HEK293 (cell line): ENCODE results near the gene AKR1B15.

Experiments
- CTCF ChIA-PET: fragments of 350-600 bp; formaldehyde crosslinking; extraction: SDS; loops from one replicate; lab custom pipeline; 2021; ENCODE audit warnings: antibody characterized with exemption; lab: Yijun Ruan, JAX
- POLR2A ChIA-PET: fragments of 300-600 bp; formaldehyde crosslinking; extraction: SDS; loops from one replicate; lab custom pipeline; 2020; ENCODE audit warnings: antibody characterized with exemption, inconsistent platforms; lab: Yijun Ruan, JAX
- H3K27ac ChIP-seq: fragments of 200-500 bp; sonication (Bioruptor generic); 2 replicates; pipeline ENCODE4 v1.5.1; 2014; ENCODE audit warnings: low read depth, low read length, control low read depth, inconsistent platforms; ENCODE audit errors: extremely low read depth
- H3K36me3 ChIP-seq, 2 experiments: fragments of 200-500 bp in 1 of 2; sonication (Bioruptor generic) in 1 of 2; 1 replicate in 1 of 2; 2 replicates in 1 of 2; pipeline ENCODE4 v1.5.1; 2014 to 2017; ENCODE audit warnings: inconsistent platforms in 2 of 2, low read length in 2 of 2; ENCODE audit not compliant: control insufficient read depth in 2 of 2, insufficient read depth in 1 of 2
- H3K4me1 ChIP-seq: fragments of 200-500 bp; sonication (Bioruptor generic); 2 replicates; pipeline ENCODE4 v1.5.1; 2014; ENCODE audit warnings: mild to moderate bottlenecking, low read length, inconsistent platforms; ENCODE audit not compliant: control insufficient read depth, insufficient read depth
- H3K4me3 ChIP-seq: 2 replicates; pipeline ENCODE4 v1.5.1; 2011; ENCODE audit warnings: low read depth, mild to moderate bottlenecking, control low read depth, low read length, moderate library complexity
- H3K9me3 ChIP-seq: fragments of 200-500 bp; sonication (Bioruptor generic); 2 replicates; pipeline ENCODE4 v1.5.1; 2014; ENCODE audit warnings: low read depth, low read length, inconsistent platforms; ENCODE audit not compliant: control insufficient read depth, insufficient read depth
- BCL11B ChIP-seq: fragments of 450-650 bp; formaldehyde crosslinking; IDR thresholded peaks from 2 replicates; pipeline ENCODE4 v1.5.1; 2016; ENCODE audit warnings: low read depth, missing biosample characterization, missing genetic modification characterization
- GLI2 ChIP-seq: fragments of 450-650 bp; formaldehyde crosslinking; IDR thresholded peaks from 2 replicates; pipeline ENCODE4; 2017; ENCODE audit warnings: missing biosample characterization, missing genetic modification characterization, low read depth, borderline replicate concordance
- KLF1 ChIP-seq: fragments of 450-650 bp; formaldehyde crosslinking; IDR thresholded peaks from 2 replicates; pipeline ENCODE4 v1.5.1; 2016; ENCODE audit warnings: missing biosample characterization, missing genetic modification characterization
- KLF16 ChIP-seq: fragments of 450-650 bp; formaldehyde crosslinking; IDR thresholded peaks from 2 replicates; pipeline ENCODE4 v1.5.1; 2017; ENCODE audit warnings: missing biosample characterization, missing genetic modification characterization
- MYNN ChIP-seq: fragments of 450-650 bp; formaldehyde crosslinking; IDR thresholded peaks from 2 replicates; pipeline ENCODE4 v1.5.1; 2016; ENCODE audit warnings: missing biosample characterization, missing genetic modification characterization, borderline replicate concordance
- SCRT2 ChIP-seq: fragments of 450-650 bp; formaldehyde crosslinking; IDR thresholded peaks from 2 replicates; pipeline ENCODE4 v1.5.1; 2016; ENCODE audit warnings: missing biosample characterization, missing genetic modification characterization
- TCF7L2 ChIP-seq: IDR thresholded peaks from 2 replicates; pipeline ENCODE4 v1.6.1; 2011; ENCODE audit warnings: low read depth, mild to moderate bottlenecking, inconsistent platforms, low read length, moderate library complexity, borderline replicate concordance
- WT1 ChIP-seq: fragments of 450-650 bp; formaldehyde crosslinking; IDR thresholded peaks from 2 replicates; pipeline ENCODE4 v1.5.1; 2016; ENCODE audit warnings: missing biosample characterization, missing genetic modification characterization
- ZNF211 ChIP-seq: fragments of 450-650 bp; formaldehyde crosslinking; IDR thresholded peaks from 2 replicates; pipeline ENCODE4 v1.5.1; 2016; ENCODE audit warnings: low read depth, missing biosample characterization, missing genetic modification characterization
- ZNF341 ChIP-seq: fragments of 450-650 bp; formaldehyde crosslinking; IDR thresholded peaks from 2 replicates; pipeline ENCODE4; 2016; ENCODE audit warnings: low read depth, missing biosample characterization, missing genetic modification characterization
- ZNF48 ChIP-seq: fragments of 450-650 bp; formaldehyde crosslinking; IDR thresholded peaks from 2 replicates; pipeline ENCODE4 v1.5.1; 2016; ENCODE audit warnings: missing biosample characterization, missing genetic modification characterization
- ZNF510 ChIP-seq: fragments of 450-650 bp; formaldehyde crosslinking; IDR thresholded peaks from 2 replicates; pipeline ENCODE4 v1.5.1; 2018; ENCODE audit warnings: mild to moderate bottlenecking, missing genetic modification characterization, missing biosample characterization; ENCODE audit not compliant: insufficient replicate concordance
- ZNF530 ChIP-seq: fragments of 450-650 bp; formaldehyde crosslinking; IDR thresholded peaks from 2 replicates; pipeline ENCODE4 v1.5.1; 2016; ENCODE audit warnings: low read depth, missing biosample characterization, missing genetic modification characterization
- ZNF548 ChIP-seq: fragments of 450-650 bp; formaldehyde crosslinking; IDR thresholded peaks from 2 replicates; pipeline ENCODE4 v1.5.1; 2016; ENCODE audit warnings: missing biosample characterization, missing genetic modification characterization
- ZNF560 ChIP-seq: fragments of 450-650 bp; formaldehyde crosslinking; IDR thresholded peaks from 2 replicates; pipeline ENCODE4 v1.5.1; 2017; ENCODE audit warnings: missing biosample characterization, missing genetic modification characterization, borderline replicate concordance
- ZNF585B ChIP-seq: fragments of 450-650 bp; formaldehyde crosslinking; IDR thresholded peaks from 2 replicates; pipeline ENCODE4 v1.5.1; 2016; ENCODE audit warnings: missing biosample characterization, missing genetic modification characterization
- ZNF626 ChIP-seq: fragments of 450-650 bp; sonication (Bioruptor Pico); formaldehyde crosslinking; IDR thresholded peaks from 2 replicates; pipeline ENCODE4 v1.5.1; 2018; ENCODE audit warnings: missing biosample characterization, missing genetic modification characterization, inconsistent platforms
- ZNF701 ChIP-seq: fragments of 450-650 bp; formaldehyde crosslinking; IDR thresholded peaks from 2 replicates; pipeline ENCODE4 v1.5.1; 2016; ENCODE audit warnings: missing biosample characterization, missing genetic modification characterization
- ZXDB ChIP-seq: fragments of 450-650 bp; formaldehyde crosslinking; IDR thresholded peaks from 2 replicates; pipeline ENCODE4 v1.5.1; 2016; ENCODE audit warnings: missing biosample characterization, missing genetic modification characterization
- TF ChIP-seq, protein P1 (sequence below): fragments of 450-650 bp; formaldehyde crosslinking; IDR thresholded peaks from 2 replicates; pipeline ENCODE4 v1.5.1; 2016; ENCODE audit warnings: missing biosample characterization, missing genetic modification characterization
- TF ChIP-seq, protein P2 (sequence below): fragments of 450-650 bp; formaldehyde crosslinking; IDR thresholded peaks from 2 replicates; pipeline ENCODE4 v1.5.1; 2016; ENCODE audit warnings: missing biosample characterization, missing genetic modification characterization, borderline replicate concordance

Gene AKR1B15

DNA sequence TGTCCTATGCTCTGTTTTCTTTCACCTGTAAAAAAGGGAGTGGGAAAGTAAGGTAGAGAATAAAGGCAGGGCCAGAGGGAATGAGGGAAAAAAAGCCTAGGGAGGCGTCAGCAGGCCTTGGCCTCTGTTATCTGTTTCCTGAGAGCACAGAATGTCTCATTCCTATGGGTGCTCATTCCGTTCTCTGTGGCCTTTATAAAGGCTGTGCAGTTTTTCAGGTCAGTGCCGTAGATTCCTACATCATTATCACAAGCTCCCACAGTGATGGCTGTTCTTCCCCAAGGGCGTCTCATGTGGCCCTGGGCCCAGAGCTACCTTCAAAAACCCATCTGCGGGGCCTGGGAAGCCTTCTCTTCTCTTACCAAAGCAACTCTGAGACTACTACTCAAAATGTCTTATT, 38.3 kb upstream of the AKR1B15 start:
- CTCF ChIA-PET: interaction anchor here (0.6 to 6.9 kb wide), 5 partner anchors 75 to 1505 kb away, joined by 3 to 167 read pairs (median 4); no protein-coding TSS in a partner anchor
- POLR2A ChIA-PET: no interaction called here
- H3K9me3 ChIP-seq: no peaks in the 10 kb centered on the region
- no peaks in the 10 kb centered on the region for H3K4me1 ChIP-seq
- no peaks in the 10 kb centered on the region for H3K36me3 ChIP-seq
- no peak overlapping the region for H3K4me3 ChIP-seq
- TF ChIP-seq ZNF701 (tag by site-specific recombination) (no peak), GLI2 (tag by site-specific recombination) (no peak), ZNF341 (tag by site-specific recombination) (no peak), ZNF585B (tag by site-specific recombination) (no peak), ZNF48 (tag by site-specific recombination) (no peak), ZNF530 (tag by site-specific recombination) (no peak), ZNF510 (tag by site-specific recombination) (no peak), SCRT2 (tag by site-specific recombination) (no peak), ZNF548 (tag by site-specific recombination) (no peak), KLF16 (tag by site-specific recombination) (no peak), ZNF211 (tag by site-specific recombination) (no peak), BCL11B (no peak), ZNF626 (tag by site-specific recombination) (no peak), ZNF560 (tag by site-specific recombination) (no peak), ZXDB (no peak), KLF1 (tag by site-specific recombination) (no peak)
- TF ChIP-seq, protein P1, sequence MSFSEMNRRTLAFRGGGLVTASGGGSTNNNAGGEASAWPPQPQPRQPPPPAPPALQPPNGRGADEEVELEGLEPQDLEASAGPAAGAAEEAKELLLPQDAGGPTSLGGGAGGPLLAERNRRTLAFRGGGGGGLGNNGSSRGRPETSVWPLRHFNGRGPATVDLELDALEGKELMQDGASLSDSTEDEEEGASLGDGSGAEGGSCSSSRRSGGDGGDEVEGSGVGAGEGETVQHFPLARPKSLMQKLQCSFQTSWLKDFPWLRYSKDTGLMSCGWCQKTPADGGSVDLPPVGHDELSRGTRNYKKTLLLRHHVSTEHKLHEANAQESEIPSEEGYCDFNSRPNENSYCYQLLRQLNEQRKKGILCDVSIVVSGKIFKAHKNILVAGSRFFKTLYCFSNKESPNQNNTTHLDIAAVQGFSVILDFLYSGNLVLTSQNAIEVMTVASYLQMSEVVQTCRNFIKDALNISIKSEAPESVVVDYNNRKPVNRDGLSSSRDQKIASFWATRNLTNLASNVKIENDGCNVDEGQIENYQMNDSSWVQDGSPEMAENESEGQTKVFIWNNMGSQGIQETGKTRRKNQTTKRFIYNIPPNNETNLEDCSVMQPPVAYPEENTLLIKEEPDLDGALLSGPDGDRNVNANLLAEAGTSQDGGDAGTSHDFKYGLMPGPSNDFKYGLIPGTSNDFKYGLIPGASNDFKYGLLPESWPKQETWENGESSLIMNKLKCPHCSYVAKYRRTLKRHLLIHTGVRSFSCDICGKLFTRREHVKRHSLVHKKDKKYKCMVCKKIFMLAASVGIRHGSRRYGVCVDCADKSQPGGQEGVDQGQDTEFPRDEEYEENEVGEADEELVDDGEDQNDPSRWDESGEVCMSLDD: no peak
- TF ChIP-seq, protein P2, sequence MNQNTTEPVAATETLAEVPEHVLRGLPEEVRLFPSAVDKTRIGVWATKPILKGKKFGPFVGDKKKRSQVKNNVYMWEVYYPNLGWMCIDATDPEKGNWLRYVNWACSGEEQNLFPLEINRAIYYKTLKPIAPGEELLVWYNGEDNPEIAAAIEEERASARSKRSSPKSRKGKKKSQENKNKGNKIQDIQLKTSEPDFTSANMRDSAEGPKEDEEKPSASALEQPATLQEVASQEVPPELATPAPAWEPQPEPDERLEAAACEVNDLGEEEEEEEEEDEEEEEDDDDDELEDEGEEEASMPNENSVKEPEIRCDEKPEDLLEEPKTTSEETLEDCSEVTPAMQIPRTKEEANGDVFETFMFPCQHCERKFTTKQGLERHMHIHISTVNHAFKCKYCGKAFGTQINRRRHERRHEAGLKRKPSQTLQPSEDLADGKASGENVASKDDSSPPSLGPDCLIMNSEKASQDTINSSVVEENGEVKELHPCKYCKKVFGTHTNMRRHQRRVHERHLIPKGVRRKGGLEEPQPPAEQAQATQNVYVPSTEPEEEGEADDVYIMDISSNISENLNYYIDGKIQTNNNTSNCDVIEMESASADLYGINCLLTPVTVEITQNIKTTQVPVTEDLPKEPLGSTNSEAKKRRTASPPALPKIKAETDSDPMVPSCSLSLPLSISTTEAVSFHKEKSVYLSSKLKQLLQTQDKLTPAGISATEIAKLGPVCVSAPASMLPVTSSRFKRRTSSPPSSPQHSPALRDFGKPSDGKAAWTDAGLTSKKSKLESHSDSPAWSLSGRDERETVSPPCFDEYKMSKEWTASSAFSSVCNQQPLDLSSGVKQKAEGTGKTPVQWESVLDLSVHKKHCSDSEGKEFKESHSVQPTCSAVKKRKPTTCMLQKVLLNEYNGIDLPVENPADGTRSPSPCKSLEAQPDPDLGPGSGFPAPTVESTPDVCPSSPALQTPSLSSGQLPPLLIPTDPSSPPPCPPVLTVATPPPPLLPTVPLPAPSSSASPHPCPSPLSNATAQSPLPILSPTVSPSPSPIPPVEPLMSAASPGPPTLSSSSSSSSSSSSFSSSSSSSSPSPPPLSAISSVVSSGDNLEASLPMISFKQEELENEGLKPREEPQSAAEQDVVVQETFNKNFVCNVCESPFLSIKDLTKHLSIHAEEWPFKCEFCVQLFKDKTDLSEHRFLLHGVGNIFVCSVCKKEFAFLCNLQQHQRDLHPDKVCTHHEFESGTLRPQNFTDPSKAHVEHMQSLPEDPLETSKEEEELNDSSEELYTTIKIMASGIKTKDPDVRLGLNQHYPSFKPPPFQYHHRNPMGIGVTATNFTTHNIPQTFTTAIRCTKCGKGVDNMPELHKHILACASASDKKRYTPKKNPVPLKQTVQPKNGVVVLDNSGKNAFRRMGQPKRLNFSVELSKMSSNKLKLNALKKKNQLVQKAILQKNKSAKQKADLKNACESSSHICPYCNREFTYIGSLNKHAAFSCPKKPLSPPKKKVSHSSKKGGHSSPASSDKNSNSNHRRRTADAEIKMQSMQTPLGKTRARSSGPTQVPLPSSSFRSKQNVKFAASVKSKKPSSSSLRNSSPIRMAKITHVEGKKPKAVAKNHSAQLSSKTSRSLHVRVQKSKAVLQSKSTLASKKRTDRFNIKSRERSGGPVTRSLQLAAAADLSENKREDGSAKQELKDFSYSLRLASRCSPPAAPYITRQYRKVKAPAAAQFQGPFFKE (tag by site-specific recombination): no peak
- no peak overlapping the region for H3K27ac ChIP-seq

DNA sequence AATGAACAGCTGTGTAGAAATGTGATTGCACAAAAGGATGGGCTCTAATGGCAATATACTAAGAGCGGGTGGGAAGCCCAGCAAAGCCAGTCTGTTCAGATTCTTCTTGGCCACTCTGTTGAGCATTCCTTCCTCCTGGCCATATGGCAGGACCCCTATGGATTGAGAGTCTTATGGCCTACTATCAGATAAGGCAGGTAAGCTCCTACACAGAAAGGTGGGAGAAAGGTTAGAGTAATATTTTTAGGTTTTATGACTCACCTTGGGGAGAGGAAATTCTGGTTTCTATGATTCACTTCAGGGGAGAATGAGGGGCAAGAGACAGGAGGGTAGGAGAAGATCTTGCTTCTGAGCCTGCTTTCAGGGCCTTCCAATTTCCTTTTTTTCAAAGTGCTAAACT, 36.6 kb upstream of the AKR1B15 start:
- TF ChIP-seq TCF7L2 (no peak), WT1 (tag by site-specific recombination) (no peak), MYNN (tag by site-specific recombination) (no peak)
- ChIA-PET POLR2A (no interaction called here), CTCF (interaction anchor here (0.6 to 6.9 kb wide), 12 partner anchors 12 to 142 kb away, joined by 3 to 167 read pairs (median 3); partner anchors contain the start of genes AKR1B10 and AKR1B15)
- H3K9me3 ChIP-seq: no peaks in the 10 kb centered on the region
- H3K36me3 ChIP-seq: no peaks in the 10 kb centered on the region
- H3K4me1 ChIP-seq: no peaks in the 10 kb centered on the region
- H3K27ac ChIP-seq: no peak overlapping the region
- H3K4me3 ChIP-seq: no peak overlapping the region
